Peyer's patch (tissue), 4 donors: ENCODE data around the gene RAB6C.
"Not testable (repeated sequence)": the region's sequence is repeated elsewhere in the genome, so short reads cannot be mapped to it uniquely, and the experiment has no call there.

Experiments
- CTCF ChIP-seq, 6 experiments: fragments of 450-650 bp in 4 of 6; fragments of 200-600 bp in 2 of 6; sonication (generic) in 1 of 6; IDR thresholded peaks; one replicate each; pipeline ENCODE4 v1.5.1; 2017 to 2019; ENCODE audit warnings: antibody characterized with exemption in 6 of 6, mild to moderate bottlenecking in 3 of 6, moderate library complexity in 1 of 6
- POLR2A ChIP-seq, 2 donors: fragments of 450-650 bp; IDR thresholded peaks; one replicate each; pipeline ENCODE4 v1.5.1; 2017; ENCODE audit warnings: antibody characterized with exemption in 2 of 2, mild to moderate bottlenecking in 2 of 2, moderate library complexity in 2 of 2

- TF ChIP-seq CTCF, POLR2A (IDR thresholded peaks at IDR 0.05): not testable (repeated sequence)
Observed at GRCh38 chr2:130020069-130020468, 40.6 kb downstream of the RAB6C start.
